GM18870 (cell line): ENCODE data around the gene UBL7.
"Not testable (repeated sequence)": the region's sequence is repeated elsewhere in the genome, so short reads cannot be mapped to it uniquely, and the experiment has no call there.

Source experiments
- ATAC-seq: cut with Tn5 transposase; IDR thresholded peaks from one replicate; pipeline ENCODE4 v1.9.1; 2021; ENCODE audit warnings: moderate library complexity; ENCODE audit not compliant: unreplicated experiment

UBL7 gene

GRCh38 chr15:74460871-74461846, at the start of gene UBL7:
UBL7 (minus strand) TSS chr15:74461160; CDS start chr15:74458867, 2,293 bp downstream.
- ATAC-seq: peak; percentile 63

- no peak for ATAC-seq
These were observed 45.5 kb upstream of the UBL7 start for GRCh38 chr15:74506515-74506840.

GRCh38 chr15:74505837-74506514, 45.0 kb upstream of the UBL7 start:
- ATAC-seq: no peak

GRCh38 chr15:74504836-74505235, 43.9 kb upstream of the UBL7 start:
- no peak for ATAC-seq

- ATAC-seq: no peak
These were observed 43.5 kb upstream of the UBL7 start for GRCh38 chr15:74504418-74504817.

- no peak for ATAC-seq
These were observed 41.3 kb upstream of the UBL7 start for GRCh38 chr15:74502301-74502700.

- ATAC-seq: no peak
These were observed 39.4 kb upstream of the UBL7 start for GRCh38 chr15:74500401-74500800.

GRCh38 chr15:74499366-74499765, 38.4 kb upstream of the UBL7 start:
- ATAC-seq: no peak

- no peak for ATAC-seq
These were observed 36.6 kb upstream of the UBL7 start for GRCh38 chr15:74497584-74497983.

- no peak for ATAC-seq
These were observed 35.7 kb upstream of the UBL7 start for GRCh38 chr15:74496648-74497047.

GRCh38 chr15:74490339-74490689, 29.4 kb upstream of the UBL7 start:
- ATAC-seq: no peak

GRCh38 chr15:74489518-74490338, 28.8 kb upstream of the UBL7 start:
- no peak for ATAC-seq

- ATAC-seq: no peak
These were observed 27.8 kb upstream of the UBL7 start for GRCh38 chr15:74488776-74489175.

GRCh38 chr15:74482661-74483060, 21.7 kb upstream of the UBL7 start:
- ATAC-seq: no peak

- ATAC-seq: not testable (repeated sequence)
These were observed 19.4 kb upstream of the UBL7 start for GRCh38 chr15:74480364-74480763.

GRCh38 chr15:74471621-74472020, 10.7 kb upstream of the UBL7 start:
- not testable (repeated sequence) for ATAC-seq

GRCh38 chr15:74470631-74471395, 9.9 kb upstream of the UBL7 start:
- no peak for ATAC-seq

GRCh38 chr15:74468341-74469032, 7.5 kb upstream of the UBL7 start:
- ATAC-seq: no peak

GRCh38 chr15:74466570-74466969, 5.6 kb upstream of the UBL7 start:
- ATAC-seq: no peak

GRCh38 chr15:74464897-74465296, 3.9 kb upstream of the UBL7 start:
- ATAC-seq: no peak
